ENCODE data around the gene CDKAL1.
"Not testable (repeated sequence)": the region's sequence is repeated elsewhere in the genome, so short reads cannot be mapped to it uniquely, and the experiment has no call there.

The CDKAL1 gene

DNA sequence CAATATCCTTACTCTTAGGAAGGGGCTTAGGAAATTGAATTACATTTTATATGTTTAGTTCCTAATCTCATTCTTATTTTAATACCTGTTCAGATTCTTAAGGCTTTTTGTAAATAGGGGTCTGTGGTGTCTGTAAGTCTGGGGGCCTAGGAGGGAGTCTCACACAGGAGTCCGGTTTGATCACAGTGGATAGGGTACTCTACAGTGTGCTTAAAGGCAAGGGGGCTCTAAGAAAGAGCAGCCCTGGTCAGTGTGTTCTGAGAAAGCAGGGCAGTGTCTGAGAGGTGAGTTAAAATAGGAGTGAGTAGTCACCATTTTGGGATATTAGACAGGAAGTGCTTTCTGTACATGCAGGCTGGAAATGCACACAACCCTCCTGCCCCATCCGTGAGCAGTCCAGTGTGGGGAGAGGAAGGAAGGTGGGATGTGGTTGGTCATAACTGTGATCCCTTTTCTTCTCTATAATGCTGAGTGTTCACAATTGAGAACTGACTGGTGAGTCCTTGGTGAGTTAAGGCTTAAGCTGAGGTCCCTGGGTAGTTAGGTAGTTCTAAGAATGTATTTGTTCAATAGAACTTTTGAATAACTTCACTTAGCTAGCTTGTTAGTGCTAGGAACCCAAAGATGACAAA, 50.0 kb downstream of the CDKAL1 start:
- TF ChIP-seq, protein P1, sequence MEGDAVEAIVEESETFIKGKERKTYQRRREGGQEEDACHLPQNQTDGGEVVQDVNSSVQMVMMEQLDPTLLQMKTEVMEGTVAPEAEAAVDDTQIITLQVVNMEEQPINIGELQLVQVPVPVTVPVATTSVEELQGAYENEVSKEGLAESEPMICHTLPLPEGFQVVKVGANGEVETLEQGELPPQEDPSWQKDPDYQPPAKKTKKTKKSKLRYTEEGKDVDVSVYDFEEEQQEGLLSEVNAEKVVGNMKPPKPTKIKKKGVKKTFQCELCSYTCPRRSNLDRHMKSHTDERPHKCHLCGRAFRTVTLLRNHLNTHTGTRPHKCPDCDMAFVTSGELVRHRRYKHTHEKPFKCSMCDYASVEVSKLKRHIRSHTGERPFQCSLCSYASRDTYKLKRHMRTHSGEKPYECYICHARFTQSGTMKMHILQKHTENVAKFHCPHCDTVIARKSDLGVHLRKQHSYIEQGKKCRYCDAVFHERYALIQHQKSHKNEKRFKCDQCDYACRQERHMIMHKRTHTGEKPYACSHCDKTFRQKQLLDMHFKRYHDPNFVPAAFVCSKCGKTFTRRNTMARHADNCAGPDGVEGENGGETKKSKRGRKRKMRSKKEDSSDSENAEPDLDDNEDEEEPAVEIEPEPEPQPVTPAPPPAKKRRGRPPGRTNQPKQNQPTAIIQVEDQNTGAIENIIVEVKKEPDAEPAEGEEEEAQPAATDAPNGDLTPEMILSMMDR (IDR thresholded peaks at IDR 0.05; ENCODE audit: low read depth, low read length, missing control alignments), result no peak
- H3K36me3 ChIP-seq (replicated peaks), result no peaks in the 10 kb centered on the region
- H3K4me3 ChIP-seq (ENCODE audit: low read depth, low read length), result no peak overlapping the region
- no peaks in the 10 kb centered on the region for H3K27me3 ChIP-seq (replicated peaks)
- in situ Hi-C loops (cut with HindIII; ENCODE audit: low pct_ligation_motif_present, low sequenced_read_pairs), result no loop called here
- no peak for DNase-seq
- no peak overlapping the region for H3K27ac ChIP-seq

DNA sequence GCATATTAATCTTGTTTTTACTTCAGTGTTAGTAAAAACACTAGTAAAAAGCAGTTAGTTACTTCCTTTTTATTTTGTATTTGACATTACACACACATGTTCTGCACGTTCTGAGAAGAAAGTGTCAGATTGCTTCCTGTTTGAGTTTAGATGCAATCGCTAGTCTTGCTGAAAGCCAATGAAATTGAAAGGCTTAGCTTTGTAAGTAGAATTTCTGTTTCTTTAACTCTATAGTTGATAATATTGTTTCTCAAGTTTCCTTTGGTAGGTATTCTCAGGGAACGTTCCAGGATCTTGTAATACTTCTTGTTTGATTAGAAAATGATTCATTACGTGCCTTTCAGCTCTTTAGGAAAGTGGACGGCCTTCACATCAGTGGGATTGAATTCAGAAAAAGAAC, 55.0 kb downstream of the CDKAL1 start:
- Histone ChIP-seq H3K36me3 (replicated peaks) (no peaks in the 10 kb centered on the region), H3K4me3 (ENCODE audit: low read depth, low read length) (no peak overlapping the region), H3K27me3 (replicated peaks) (no peaks in the 10 kb centered on the region), H3K27ac (no peak overlapping the region)
- TF ChIP-seq, protein P1 (IDR thresholded peaks at IDR 0.05; ENCODE audit: low read depth, low read length, missing control alignments), result no peak
- DNase-seq, result no peak
- in situ Hi-C loops (cut with HindIII; ENCODE audit: low pct_ligation_motif_present, low sequenced_read_pairs), result no loop called here

DNA sequence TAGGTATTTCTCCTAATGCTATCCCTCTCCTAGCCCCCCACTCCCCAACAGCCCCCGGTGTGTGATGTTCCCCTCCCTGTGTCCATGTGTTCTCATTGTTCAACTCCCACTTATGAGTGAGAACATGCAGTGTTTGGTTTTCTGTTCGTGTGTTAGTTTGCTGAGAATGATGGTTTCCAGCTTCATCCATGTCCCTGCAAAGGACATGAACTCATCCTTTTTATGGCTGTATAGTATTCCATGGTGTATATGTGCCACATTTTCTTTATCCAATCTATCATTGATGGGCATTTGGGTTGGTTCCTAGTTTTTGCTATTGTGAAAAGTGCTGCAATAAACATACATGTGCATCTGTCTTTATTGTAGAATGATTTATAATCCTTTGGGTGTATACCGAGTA, 56.2 kb downstream of the CDKAL1 start:
- H3K27ac ChIP-seq; H3K36me3 ChIP-seq (replicated peaks); H3K27me3 ChIP-seq (replicated peaks); in situ Hi-C loops (cut with HindIII; ENCODE audit: low pct_ligation_motif_present, low sequenced_read_pairs); DNase-seq; H3K4me3 ChIP-seq (ENCODE audit: low read depth, low read length): not testable (repeated sequence)

DNA sequence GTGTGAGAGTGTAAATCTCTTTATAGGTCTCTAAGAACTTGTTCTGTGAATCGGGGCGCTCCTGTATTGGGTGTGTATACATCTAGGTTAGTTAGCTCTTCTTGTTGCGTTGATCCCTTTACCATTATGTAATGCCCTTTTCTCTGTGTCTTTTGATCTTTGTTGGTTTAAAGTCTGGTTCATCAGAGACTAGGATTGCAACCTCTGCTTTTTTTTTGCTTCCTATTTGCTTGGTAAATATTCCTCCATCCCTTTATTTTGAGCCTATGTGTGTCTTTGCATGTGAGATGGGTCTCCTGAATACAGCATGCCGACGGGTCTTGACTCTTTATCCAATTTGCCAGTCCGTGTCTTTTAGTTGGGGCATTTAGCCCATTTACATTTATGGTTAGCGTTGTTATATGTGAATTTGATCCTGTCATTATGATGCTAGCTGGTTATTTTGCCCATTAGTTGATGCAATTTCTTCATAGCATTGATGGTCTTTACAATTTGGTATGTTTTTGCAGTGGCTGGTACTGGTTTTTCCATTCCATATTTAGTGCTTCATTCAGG, 60.1 kb downstream of the CDKAL1 start:
- H3K36me3 ChIP-seq (replicated peaks); H3K27me3 ChIP-seq (replicated peaks); H3K27ac ChIP-seq; H3K4me3 ChIP-seq (ENCODE audit: low read depth, low read length); DNase-seq; in situ Hi-C loops (cut with HindIII; ENCODE audit: low pct_ligation_motif_present, low sequenced_read_pairs): not testable (repeated sequence)

DNA sequence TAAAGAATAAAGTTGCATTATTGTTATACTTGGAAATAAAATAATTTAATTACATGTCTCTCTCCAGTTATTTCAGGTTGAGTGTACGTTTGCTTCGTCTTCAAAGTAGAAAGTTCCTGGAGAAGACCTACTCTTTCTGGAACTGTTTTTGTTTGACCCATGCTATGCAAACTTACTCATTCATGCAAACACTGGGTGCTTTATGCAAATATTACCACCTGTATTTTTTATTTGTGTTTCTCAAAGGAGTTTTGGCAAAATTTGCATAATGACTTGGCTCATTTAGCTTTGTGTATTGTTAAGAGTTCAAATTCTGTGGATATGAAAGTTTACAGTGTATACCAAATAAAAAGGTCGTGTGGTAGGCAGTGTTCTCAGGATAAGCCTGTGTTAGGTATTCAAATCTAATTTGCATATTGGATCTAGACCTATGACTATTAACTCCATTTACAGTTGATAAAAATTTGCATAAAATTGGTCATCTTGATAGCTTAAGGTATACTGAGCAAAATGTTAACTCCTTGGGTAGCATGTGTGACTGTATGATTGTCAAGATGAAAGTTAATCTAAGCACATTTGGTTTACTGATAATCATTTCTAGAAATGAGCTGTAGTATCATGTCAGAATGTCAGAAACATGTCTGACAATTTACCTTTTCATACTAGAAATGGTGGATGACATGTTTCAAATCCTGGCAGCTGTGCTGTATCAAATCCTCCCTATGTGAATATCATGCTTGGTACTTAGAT, 65.2 kb downstream of the CDKAL1 start:
- no peaks in the 10 kb centered on the region for H3K36me3 ChIP-seq (replicated peaks)
- TF ChIP-seq, protein P1 (IDR thresholded peaks at IDR 0.05; ENCODE audit: low read depth, low read length, missing control alignments), result no peak
- no peak for DNase-seq
- in situ Hi-C loops (cut with HindIII; ENCODE audit: low pct_ligation_motif_present, low sequenced_read_pairs), result no loop called here
- no peaks in the 10 kb centered on the region for H3K27me3 ChIP-seq (replicated peaks)
- no peak overlapping the region for H3K27ac ChIP-seq
- no peak overlapping the region for H3K4me3 ChIP-seq (ENCODE audit: low read depth, low read length)

DNA sequence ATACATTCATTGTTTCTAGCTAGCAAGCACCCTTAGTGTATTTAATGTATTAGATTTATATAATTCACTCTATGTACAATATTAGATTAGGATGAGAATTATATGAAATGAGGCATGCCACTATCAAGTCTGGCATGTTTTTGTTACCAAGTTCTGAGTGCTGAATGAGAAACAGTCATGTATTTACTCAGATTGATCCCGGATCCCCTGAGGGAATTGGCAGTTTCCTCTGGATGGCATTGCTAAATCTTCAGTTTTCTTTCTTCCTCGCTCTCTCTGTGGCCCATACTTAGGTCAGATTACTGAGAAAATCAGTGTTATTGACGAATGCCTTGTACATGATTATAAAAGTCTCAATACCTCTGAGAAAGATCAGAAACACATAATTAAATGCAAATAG, 66.6 kb downstream of the CDKAL1 start:
- DNase-seq, result no peak

More for the DNA sequence above, 66.6 kb downstream of the CDKAL1 start:
- Histone ChIP-seq H3K27ac (no peak overlapping the region), H3K36me3 (replicated peaks) (no peaks in the 10 kb centered on the region), H3K4me3 (ENCODE audit: low read depth, low read length) (no peak overlapping the region), H3K27me3 (replicated peaks) (no peaks in the 10 kb centered on the region)
- in situ Hi-C loops (cut with HindIII; ENCODE audit: low pct_ligation_motif_present, low sequenced_read_pairs), result no loop called here
- TF ChIP-seq, protein P1 (IDR thresholded peaks at IDR 0.05; ENCODE audit: low read depth, low read length, missing control alignments), result no peak

All from brain microvascular endothelial cell (primary cell).